Epithelial cell of esophagus (primary cell): ENCODE measurements around the gene PDLIM3.
A peak's percentile ranks its signal among the peaks of the same experiment; 100 is the strongest.

ENCODE experiments used
- DNase-seq: peaks from one replicate; pipeline ENCODE4 v3.0.0; 2010; ENCODE audit warnings: low read depth
- H3K4me3 ChIP-seq: 2 replicates; pipeline ENCODE4 v1.5.1; 2011; ENCODE audit warnings: mild to moderate bottlenecking, low read length, control low read depth
- TF ChIP-seq, protein P1 (sequence below): IDR thresholded peaks from 2 replicates; pipeline ENCODE4 v1.5.1; 2011; ENCODE audit warnings: low read depth, mild to moderate bottlenecking, low read length, control low read depth, inconsistent platforms; ENCODE audit not compliant: insufficient read depth; ENCODE audit errors: missing control alignments

The PDLIM3 gene

GRCh38 chr4:185576314-185576961 is 41.1 kb upstream of the PDLIM3 start:
- no peak overlapping the region for H3K4me3 ChIP-seq
- TF ChIP-seq, protein P1, sequence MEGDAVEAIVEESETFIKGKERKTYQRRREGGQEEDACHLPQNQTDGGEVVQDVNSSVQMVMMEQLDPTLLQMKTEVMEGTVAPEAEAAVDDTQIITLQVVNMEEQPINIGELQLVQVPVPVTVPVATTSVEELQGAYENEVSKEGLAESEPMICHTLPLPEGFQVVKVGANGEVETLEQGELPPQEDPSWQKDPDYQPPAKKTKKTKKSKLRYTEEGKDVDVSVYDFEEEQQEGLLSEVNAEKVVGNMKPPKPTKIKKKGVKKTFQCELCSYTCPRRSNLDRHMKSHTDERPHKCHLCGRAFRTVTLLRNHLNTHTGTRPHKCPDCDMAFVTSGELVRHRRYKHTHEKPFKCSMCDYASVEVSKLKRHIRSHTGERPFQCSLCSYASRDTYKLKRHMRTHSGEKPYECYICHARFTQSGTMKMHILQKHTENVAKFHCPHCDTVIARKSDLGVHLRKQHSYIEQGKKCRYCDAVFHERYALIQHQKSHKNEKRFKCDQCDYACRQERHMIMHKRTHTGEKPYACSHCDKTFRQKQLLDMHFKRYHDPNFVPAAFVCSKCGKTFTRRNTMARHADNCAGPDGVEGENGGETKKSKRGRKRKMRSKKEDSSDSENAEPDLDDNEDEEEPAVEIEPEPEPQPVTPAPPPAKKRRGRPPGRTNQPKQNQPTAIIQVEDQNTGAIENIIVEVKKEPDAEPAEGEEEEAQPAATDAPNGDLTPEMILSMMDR, result no peak
- peak; percentile 7 for DNase-seq

DNA sequence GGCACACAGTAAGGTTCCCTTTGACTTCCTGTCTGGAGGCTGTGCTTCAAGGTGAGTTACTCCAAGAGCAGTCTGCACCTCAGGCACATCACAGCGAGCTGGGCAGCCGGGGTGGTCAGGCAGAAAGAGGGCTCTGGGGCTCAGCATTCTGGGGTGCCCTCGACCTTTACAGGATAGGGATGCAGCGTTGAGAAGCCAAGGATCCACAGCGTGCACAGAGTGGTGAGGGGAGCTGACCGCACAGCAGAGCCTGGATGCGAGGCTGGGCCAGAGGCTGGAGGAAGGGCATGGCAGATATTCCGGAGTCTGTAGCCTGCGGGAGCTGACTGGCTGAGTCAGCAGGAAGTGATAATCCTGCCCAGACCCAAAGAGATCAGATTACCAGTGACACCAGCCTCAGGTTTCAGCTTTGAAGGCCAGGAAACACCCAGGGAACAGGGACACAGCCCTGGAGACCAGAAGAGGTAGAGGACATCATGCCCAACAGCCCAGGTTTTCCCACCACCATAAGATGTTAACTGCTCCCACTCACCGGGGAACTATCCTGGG is 38.4 kb upstream of the PDLIM3 start:
- TF ChIP-seq, protein P1, result no peak
- DNase-seq, result peak; percentile 80
- H3K4me3 ChIP-seq, result no peak overlapping the region

DNA sequence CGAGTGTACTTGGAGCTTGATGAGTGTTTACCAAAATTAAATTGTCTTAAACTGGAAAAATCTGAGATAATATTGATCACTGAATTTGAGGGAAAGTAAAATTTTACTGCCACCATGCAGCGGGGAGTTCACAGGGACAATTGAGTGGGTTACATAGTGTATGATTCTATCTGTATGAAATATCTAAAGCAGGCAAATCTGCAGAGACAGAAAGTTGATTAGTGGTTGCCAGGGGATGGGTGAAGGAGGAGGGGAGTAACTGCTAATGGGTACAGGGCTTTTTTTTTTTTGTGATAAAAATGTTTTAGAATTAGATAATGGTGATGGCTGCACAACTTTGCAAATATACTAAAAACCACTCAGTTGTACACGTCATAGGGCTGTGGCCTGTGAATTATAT is 35.4 kb upstream of the PDLIM3 start:
- DNase-seq, result no peak
- TF ChIP-seq, protein P1, result no peak
- no peak overlapping the region for H3K4me3 ChIP-seq

DNA sequence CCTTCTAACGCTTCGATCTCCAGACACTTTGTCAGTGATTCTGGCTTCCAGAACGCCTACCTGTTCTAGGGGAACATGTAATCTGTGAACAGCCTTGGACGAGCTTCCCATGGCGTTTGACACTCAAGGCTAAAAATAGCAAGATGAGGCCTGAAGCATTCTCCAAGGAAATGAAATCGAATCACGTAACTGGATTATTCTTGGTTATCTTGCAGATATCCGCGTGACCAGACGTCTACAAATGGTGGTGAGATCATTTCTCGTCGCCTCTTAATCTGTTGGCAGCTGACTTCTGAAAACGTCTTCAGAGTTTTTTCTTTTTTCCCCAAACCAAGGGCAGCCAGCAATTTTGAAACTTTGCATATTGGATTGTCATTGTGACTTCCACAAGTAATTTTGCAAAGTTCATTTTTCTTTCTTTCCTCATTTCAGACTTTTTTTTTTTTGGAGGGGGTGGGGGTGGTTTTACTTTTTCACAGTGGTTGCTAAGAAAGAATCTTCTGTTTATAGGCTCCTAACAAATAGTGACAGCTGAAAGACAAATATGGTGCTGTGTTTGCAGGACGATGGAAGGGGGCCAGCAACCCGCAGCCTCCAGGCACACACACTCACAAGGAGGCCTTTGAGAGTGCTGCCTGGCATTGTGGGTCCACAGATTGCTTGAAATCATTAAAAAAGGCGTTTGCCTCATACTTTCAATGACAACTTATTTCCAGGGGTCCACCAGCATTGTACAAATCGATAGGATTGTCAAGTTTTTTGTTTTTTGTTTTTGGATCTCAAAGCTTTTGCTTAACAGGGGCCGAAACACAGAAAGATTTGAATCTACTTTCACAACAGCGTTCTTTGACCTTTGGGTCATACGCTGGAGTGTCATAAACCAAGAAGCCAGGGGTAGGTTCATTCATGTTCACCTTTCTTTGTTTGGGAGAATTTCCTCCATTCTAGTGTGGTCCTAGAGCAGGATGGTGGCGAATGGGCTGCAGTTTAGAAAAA is 32.4 kb upstream of the PDLIM3 start:
- TF ChIP-seq, protein P1, result no peak
- DNase-seq, result peak; percentile 29
- no peak overlapping the region for H3K4me3 ChIP-seq

- DNase-seq, result peak; percentile 36
- no peak overlapping the region for H3K4me3 ChIP-seq
- TF ChIP-seq, protein P1, result no peak
Observed at GRCh38 chr4:185566972-185567371, 31.7 kb upstream of the PDLIM3 start.

GRCh38 chr4:185566425-185566824 is 31.1 kb upstream of the PDLIM3 start:
- TF ChIP-seq, protein P1, result no peak
- DNase-seq, result no peak

More at GRCh38 chr4:185566425-185566824, 31.1 kb upstream of the PDLIM3 start:
- H3K4me3 ChIP-seq, result no peak overlapping the region
